Right lobe of liver (tissue), 6 donors: ENCODE results near the gene SSTR3. TPM values are rescaled to one million over a fixed set of nuclear protein-coding genes. Genes with fewer than 3 reads are reported as not detected.

Source experiments
- ATAC-seq, 4 donors: fragments of 200-7000 bp; cut with Tn5 transposase; one replicate each; pipeline ENCODE4 v1.9.1; 2020; ENCODE audit warnings: mild to moderate bottlenecking in 4 of 4, moderate library complexity in 4 of 4
- DNase-seq, 3 donors: peaks; one replicate each; pipeline ENCODE4 v3.0.0-alpha.2; 2020
- H3K27ac ChIP-seq, 3 donors: fragments of 200-600 bp; one replicate each; pipeline ENCODE4 v1.8.0; 2022
- H3K27me3 ChIP-seq, 2 donors: fragments of 200-600 bp; one replicate each; pipeline ENCODE4 v1.8.0; 2022
- H3K36me3 ChIP-seq, 4 donors: fragments of 200-600 bp; sonication (generic) in 1 of 4; one replicate each; pipeline versions ENCODE4 v1.5.1 to v1.8.0; 2017 to 2022; ENCODE audit warnings: control low read depth in 1 of 4
- H3K4me1 ChIP-seq, 4 donors: fragments of 200-600 bp; sonication (generic) in 1 of 4; one replicate each; pipeline versions ENCODE4 v1.5.1 to v1.8.0; 2017 to 2022; ENCODE audit warnings: control low read depth in 1 of 4
- H3K4me3 ChIP-seq, 3 donors: fragments of 200-600 bp; one replicate each; pipeline ENCODE4 v1.8.0; 2022
- H3K9me3 ChIP-seq, 4 donors: fragments of 200-600 bp; sonication (generic) in 1 of 4; one replicate each; pipeline versions ENCODE4 v1.5.1 to v1.8.0; 2017 to 2022; ENCODE audit warnings: control low read depth in 1 of 4
- CTCF ChIP-seq, 4 donors: fragments of 200-600 bp in 3 of 4; fragments of 450-650 bp in 1 of 4; IDR thresholded peaks; one replicate each; pipeline versions ENCODE4 v1.5.1 to v1.8.0; 2016 to 2022; ENCODE audit warnings: antibody characterized with exemption in 4 of 4, mild to moderate bottlenecking in 2 of 4
- POLR2A ChIP-seq: fragments of 450-650 bp; IDR thresholded peaks from one replicate; pipeline ENCODE4 v1.6.1; 2017; ENCODE audit warnings: antibody characterized with exemption, mild to moderate bottlenecking
- WGBS: methylation state at CpG from one replicate; pipeline ENCODE4 v1.1.6; 2018; ENCODE audit warnings: low coverage, low lambda C conversion rate; ENCODE audit not compliant: insufficient coverage; ENCODE audit errors: missing lambda C conversion rate; 5-methylcytosine and 5-hydroxymethylcytosine counted together
- intact Hi-C, 2 donors: fragments of 100-400 bp; cut with DNase I; formaldehyde crosslinking; loops; one replicate each; pipeline versions ENCODE4 v1.11.2 to v1.14.1; 2022
- total RNA-seq, 6 experiments: library from RNA; depleted of rRNA in 2 of 6; stranded (reverse); fragments of >200 nt in 2 of 6; fragmentation: NEBNext Ultra II Directional in 3 of 6; extraction: Animal tissue kit (Norgen Biotek cat#: 25700) in 3 of 6; gene quantifications; one replicate each; pipeline versions ENCODE4 v1.1.0 to v1.2.4, GENCODE V29; 2016 to 2023
- donor health status: DM: no; HTN: yes; CAD: no.
- donor health status: DM: no; HTN: no; CAD: no.
- donor health status: DM: no; HTN: no; CAD: no.
- donor health status: DM: no; HTN: yes; CAD: no.
- donor health status: DM: no; HTN: yes; CAD: no.

The SSTR3 gene
- total RNA-seq, 6 experiments from 2014 or later = not detected

GRCh38 chr22:37199103-37199759 lies 13.0 kb downstream of the SSTR3 start:
- TF ChIP-seq CTCF (IDR thresholded peaks at IDR 0.05) (peak; percentile 96 to 99 (median 98)), POLR2A (peak; percentile 99)
- Histone ChIP-seq H3K4me1 (peaks cover 0 to 52% (median 28%) of the 10 kb centered on the region in 4 donors), H3K9me3 (no peaks in the 10 kb centered on the region), H3K4me3 (peak overlapping the region; percentile 44 to 76 (median 63)), H3K27me3 (no peaks in the 10 kb centered on the region), H3K36me3 (no peaks in the 10 kb centered on the region), H3K27ac (peak overlapping the region; percentile 80 to 96 (median 85))
- intact Hi-C loops = no loop called here
- ATAC-seq = peak; percentile 74 to 88 (median 86)
- DNase-seq = peak; percentile 96 to 97 (median 97)
- 0% methylated on average over 3 of the region's 58 CpGs for WGBS

- 6% methylated on average over 14 of the region's 51 CpGs for WGBS
- no peaks in the 10 kb centered on the region for H3K36me3 ChIP-seq
- H3K27ac ChIP-seq = peak overlapping the region; percentile 80 to 96 (median 85)
- TF ChIP-seq CTCF (IDR thresholded peaks at IDR 0.05) (peak; percentile 69 to 96 (median 93)), POLR2A (no peak)
- DNase-seq (peak; percentile 89), ATAC-seq (peak; percentile 55 to 63 (median 58))
- intact Hi-C loops = no loop called here
- no peaks in the 10 kb centered on the region for H3K27me3 ChIP-seq
- peak overlapping the region; percentile 44 to 76 (median 63) for H3K4me3 ChIP-seq
- no peaks in the 10 kb centered on the region for H3K9me3 ChIP-seq
- H3K4me1 ChIP-seq = peaks cover 0 to 57% (median 29%) of the 10 kb centered on the region in 4 donors
Measured at GRCh38 chr22:37198258-37199102, 13.8 kb downstream of the SSTR3 start.

GRCh38 chr22:37197451-37198257 lies 14.6 kb downstream of the SSTR3 start:
- H3K4me1 ChIP-seq = peaks cover 0 to 62% (median 29%) of the 10 kb centered on the region in 4 donors
- 2% methylated on average over 6 of the region's 12 CpGs for WGBS
- H3K27ac ChIP-seq = peak overlapping the region; percentile 80 to 96 (median 85)

More at GRCh38 chr22:37197451-37198257, 14.6 kb downstream of the SSTR3 start:
- no peaks in the 10 kb centered on the region for H3K36me3 ChIP-seq
- no peaks in the 10 kb centered on the region for H3K9me3 ChIP-seq
- DNase-seq = peak; percentile 84 to 88 (median 85)
- H3K27me3 ChIP-seq = no peaks in the 10 kb centered on the region
- no peak for TF ChIP-seq POLR2A
- no peak for TF ChIP-seq CTCF (IDR thresholded peaks at IDR 0.05)
- ATAC-seq = peak; percentile 4 to 52 (median 20)
- H3K4me3 ChIP-seq = peak overlapping the region in 2 of 3 donors; percentile 63 to 76
- intact Hi-C loops = no loop called here
